ENCODE measurements around the gene CDCA8.

CDCA8 gene

DNA sequence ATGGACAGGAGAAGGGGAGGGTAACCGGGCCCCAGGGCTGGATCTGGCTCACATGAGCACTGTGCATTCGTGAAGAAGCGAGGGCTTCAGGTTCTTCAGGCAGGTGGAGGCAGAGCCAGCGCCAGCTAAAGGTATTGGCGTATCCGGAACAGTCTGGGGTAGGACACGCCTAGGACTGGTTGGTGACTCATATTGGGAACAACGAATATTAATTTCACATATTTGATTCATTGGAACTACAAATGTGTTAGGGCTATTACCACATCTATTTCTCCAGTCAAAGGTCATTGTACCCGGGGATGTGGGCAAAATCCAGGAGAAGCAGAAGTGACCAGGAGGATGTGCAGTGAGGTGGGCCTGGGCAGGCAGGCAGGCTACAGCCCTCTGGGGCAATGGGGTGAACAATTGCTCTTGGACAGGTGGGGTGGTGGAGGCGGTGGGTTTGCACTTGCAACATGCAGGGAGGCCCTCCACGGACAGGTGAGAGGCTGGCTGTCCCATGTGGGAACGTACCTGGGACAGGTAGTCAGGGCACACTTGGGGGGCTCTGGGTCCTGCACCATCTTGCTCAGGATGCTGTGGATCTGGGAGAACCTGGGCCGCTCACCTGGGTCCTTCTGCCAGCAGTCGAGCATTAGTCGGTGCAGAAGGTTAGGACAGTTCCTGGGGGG lies 26.7 kb downstream of the CDCA8 start:
- Mint-ChIP-seq H3K9me3 (no peaks in the 10 kb centered on the region), H3K4me1 (no peaks in the 10 kb centered on the region), H3K36me3 (no peaks in the 10 kb centered on the region), H3K4me3 (no peak overlapping the region), H3K27ac (no peak overlapping the region)
- no peak for ATAC-seq
- DNase-seq (ENCODE audit: low spot score in 2 of 2): no peak

DNA sequence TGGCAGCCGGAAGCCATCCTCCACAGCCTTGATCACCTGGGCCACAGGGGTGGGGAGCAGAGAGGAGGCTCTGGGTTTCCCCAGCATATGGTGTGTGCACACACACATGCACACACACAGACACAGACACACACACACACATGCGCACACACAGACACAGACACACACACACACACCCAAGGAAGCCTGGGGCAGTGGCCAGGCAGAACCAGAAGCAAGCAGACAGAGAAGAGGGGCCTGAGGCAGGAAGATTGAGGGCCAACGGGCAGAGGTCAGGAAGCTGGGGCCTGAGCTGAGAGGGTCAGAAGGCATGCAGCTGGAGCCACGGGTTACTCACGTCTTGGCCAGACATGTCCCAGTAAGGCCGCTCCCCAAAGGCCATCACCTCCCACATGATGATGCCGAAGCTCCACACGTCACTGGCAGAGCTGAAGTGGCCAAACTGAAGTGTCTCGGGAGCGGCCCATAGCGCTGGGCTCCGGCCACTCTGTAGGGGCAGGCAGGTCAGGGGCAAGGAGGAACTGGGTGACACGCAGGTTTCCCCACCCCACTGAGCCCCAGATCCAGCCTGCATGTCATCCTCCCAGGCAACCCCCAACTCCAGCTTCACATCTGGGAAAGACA lies 27.4 kb downstream of the CDCA8 start:
- no peak overlapping the region for H3K27ac Mint-ChIP-seq
- H3K4me3 Mint-ChIP-seq: no peak overlapping the region
- ATAC-seq (no peak), DNase-seq (ENCODE audit: low spot score in 2 of 2) (no peak)
- H3K4me1 Mint-ChIP-seq: no peaks in the 10 kb centered on the region
- no peaks in the 10 kb centered on the region for H3K9me3 Mint-ChIP-seq
- H3K36me3 Mint-ChIP-seq: no peaks in the 10 kb centered on the region

DNA sequence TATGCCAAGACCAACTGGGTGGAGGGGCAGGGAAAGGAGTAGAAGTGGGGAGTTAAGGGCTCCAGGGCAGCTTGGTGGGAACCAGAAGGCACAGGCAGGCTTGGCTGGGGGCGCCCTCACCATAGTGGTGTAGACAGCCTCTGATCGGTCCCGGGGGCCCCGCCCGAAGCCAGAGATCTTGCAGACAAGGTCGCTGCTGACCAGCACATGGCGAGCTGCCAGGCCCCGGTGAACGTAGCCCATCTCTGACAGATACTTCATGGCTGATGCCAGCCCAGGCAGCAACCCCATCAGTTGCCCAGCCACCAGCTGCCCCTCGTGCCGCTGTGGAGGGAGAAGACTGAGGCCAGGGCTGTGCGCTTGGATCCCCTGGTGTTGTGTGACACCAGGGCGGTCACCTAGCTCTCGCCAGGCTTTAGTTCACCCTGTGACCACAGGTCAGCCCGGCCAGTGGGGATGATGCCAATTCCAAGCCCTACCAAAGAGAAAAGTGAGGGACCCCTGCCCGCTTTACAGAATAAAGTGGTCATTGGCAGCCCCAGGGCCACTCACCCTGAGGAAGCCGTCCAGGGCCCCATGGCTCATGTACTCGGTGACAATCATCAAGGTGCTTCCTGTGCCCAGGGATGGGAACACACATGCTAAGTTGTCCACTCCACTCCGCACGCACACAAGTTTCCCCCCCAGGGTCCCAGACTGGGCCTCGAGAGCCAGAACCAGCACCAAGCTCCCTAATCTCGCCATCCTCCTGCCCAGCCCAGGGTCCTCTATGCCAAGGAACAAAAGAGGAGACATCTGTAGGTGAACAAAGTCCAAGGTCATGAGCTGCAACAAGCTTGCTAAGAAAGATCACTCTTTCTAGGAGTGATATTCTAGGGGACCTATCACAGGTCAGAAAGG lies 28.2 kb downstream of the CDCA8 start:
- no peaks in the 10 kb centered on the region for H3K4me1 Mint-ChIP-seq
- H3K27ac Mint-ChIP-seq: no peak overlapping the region
- no peak overlapping the region for H3K4me3 Mint-ChIP-seq
- no peaks in the 10 kb centered on the region for H3K9me3 Mint-ChIP-seq
- no peak for DNase-seq (ENCODE audit: low spot score in 2 of 2)
- ATAC-seq: no peak
- no peaks in the 10 kb centered on the region for H3K36me3 Mint-ChIP-seq

DNA sequence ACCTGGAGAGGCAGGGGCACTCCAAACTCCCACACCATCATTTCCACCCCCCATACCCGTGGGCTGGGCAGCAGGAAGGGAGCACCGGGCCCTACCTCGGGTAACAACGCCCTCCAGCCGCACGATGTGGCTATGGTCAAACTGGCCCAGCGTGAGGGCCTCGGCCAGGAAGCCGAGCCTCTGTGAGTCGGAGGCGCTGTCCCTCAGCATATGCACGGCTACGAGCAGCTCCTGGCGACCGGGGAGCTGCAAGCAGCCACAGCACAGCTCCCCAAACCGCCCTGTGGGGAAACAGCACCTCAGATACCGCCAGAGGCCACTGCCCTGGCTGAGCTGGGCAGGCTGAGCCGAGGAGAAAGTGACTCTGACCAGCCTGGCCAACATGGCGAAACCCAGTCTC lies 29.2 kb downstream of the CDCA8 start:
- no peaks in the 10 kb centered on the region for H3K36me3 Mint-ChIP-seq
- no peaks in the 10 kb centered on the region for H3K4me1 Mint-ChIP-seq

DNA sequence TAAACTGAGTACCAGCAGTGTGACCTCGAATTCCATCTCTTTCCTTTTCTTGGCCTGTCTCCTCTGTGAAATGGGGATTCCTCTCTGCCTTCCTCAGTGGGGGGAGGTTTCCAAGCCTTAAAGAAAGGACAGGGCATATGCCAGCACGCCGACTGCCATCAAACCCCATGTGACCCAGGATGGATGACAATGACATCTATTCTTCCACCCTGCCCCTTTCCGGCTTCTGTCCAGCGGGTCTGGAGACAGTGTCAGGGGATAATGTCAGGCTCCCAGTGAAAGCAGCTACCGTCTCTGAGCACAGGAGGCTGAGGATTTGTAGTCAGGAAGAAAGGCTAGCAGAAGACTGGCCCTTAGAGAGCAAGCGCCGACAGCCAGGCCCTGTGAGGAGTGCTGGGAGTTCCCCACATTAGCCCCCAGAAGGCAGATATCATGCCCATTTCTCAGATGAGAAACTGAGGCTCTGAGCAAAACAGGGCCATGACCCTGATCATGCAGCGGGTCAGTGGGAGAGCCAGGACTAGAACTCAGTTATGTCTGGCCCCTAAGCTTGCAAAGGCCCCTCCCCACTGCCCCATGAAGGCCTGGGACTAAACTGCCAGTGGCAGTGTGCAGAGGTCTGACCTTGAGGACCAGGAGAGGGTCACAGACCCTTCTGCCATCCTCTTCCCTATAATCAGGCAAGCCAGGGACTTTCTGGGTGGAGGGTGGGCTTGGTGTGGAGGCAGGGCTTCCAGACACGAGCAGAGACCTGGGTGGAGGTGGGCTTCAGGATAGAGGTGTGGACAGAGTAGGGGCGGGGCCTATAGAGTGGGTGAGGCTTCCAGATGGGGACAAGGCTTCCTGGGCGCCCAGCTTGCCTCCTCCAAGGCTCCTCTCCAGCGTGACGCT lies 30.1 kb downstream of the CDCA8 start:
- Mint-ChIP-seq H3K4me1 (no peaks in the 10 kb centered on the region), H3K9me3 (no peaks in the 10 kb centered on the region), H3K4me3 (no peak overlapping the region), H3K36me3 (no peaks in the 10 kb centered on the region), H3K27ac (no peak overlapping the region)
- no peak for ATAC-seq
- no peak for DNase-seq (ENCODE audit: low spot score in 2 of 2)

More for the DNA sequence above, 29.2 kb downstream of the CDCA8 start:
- no peak overlapping the region for H3K4me3 Mint-ChIP-seq
- H3K27ac Mint-ChIP-seq: no peak overlapping the region
- H3K9me3 Mint-ChIP-seq: no peaks in the 10 kb centered on the region
- DNase-seq (ENCODE audit: low spot score in 2 of 2) (no peak), ATAC-seq (no peak)

- Mint-ChIP-seq H3K4me1 (no peaks in the 10 kb centered on the region), H3K27ac (no peak overlapping the region), H3K4me3 (no peak overlapping the region), H3K36me3 (no peaks in the 10 kb centered on the region), H3K9me3 (no peaks in the 10 kb centered on the region)
- DNase-seq (ENCODE audit: low spot score in 2 of 2): no peak
- no peak for ATAC-seq
These were observed 30.7 kb downstream of the CDCA8 start for GRCh38 chr1:37723072-37723389.

DNA sequence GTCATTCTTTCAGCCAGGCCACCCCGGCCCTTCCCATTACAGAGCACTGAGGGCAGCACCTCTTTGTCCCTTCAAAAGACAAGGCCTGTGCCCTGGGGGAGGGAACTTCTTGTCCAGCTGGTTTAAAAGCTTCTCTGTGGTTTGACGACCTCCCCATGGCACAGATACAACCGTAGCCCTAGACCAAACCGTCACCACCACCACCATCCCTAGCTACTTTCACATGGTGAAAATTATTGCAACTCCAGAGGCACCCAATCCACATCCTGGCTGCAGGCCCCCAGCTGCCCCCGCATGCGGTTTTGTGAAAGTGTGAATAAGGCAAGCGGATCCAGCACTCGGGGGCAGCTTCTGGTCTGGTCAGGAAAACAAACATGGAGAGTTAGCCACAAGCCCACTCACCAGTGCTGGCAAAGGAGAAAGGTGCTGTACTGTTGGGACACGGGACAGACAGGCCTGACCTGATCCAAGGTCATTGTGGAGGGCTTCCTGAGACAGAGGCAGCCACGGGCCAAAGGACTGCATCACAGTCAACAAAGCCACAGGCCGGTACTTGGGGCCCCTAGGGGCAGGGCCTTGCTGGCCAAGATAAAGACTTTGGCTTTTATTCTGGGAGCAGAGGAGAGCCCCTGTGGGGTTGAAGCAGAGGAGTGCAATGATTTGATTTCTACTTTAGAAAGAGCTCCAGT lies 31.2 kb downstream of the CDCA8 start:
- no peak overlapping the region for H3K4me3 Mint-ChIP-seq
- H3K4me1 Mint-ChIP-seq: no peaks in the 10 kb centered on the region
- H3K36me3 Mint-ChIP-seq: no peaks in the 10 kb centered on the region
- H3K9me3 Mint-ChIP-seq: no peaks in the 10 kb centered on the region
- no peak for ATAC-seq
- H3K27ac Mint-ChIP-seq: peak overlapping the region; percentile 23
- no peak for DNase-seq (ENCODE audit: low spot score in 2 of 2)

- Mint-ChIP-seq H3K4me3 (no peak overlapping the region), H3K27ac (no peak overlapping the region), H3K36me3 (no peaks in the 10 kb centered on the region), H3K9me3 (no peaks in the 10 kb centered on the region), H3K4me1 (no peaks in the 10 kb centered on the region)
- ATAC-seq (no peak), DNase-seq (ENCODE audit: low spot score in 2 of 2) (no peak)
These were observed 32.3 kb downstream of the CDCA8 start for GRCh38 chr1:37724575-37724974.

DNA sequence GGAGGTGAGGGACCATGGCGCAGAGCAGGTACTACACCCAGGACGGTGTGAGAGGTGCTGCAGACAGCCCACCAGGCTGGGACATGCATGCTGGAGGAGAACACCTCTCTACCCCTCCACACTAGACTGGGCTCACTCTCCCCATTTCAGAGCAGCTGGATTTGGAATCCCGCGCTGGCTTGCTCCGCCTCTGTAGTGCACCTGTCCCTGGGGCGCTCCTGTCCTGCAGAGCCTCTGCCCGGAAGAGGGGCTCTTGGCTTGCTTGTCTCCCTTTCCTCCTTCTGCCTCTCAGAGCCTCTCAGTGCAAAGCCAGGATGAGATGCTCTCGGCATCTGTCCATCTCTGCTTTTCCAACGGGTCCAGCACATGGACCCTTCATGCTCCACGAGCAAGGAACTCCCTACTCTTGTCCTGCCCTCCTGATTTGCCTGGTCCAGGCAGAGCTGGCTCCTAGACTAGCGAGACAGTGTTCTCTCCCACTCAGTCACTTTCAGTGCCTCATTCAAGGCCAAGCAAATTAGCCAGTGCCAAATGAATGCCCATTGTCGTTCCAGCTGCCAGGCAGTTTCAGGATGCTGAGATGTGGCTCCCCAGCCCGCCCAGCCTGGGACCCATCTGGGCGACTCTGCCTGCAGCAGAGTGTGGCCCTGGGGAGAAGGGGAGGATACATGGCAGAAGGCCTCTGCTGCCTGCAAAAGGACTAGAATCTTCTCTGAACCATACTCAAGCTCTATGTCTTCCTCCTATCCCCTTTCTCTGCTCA lies 33.7 kb downstream of the CDCA8 start:
- no peak for DNase-seq (ENCODE audit: low spot score in 2 of 2)
- Mint-ChIP-seq H3K36me3 (no peaks in the 10 kb centered on the region), H3K4me3 (no peak overlapping the region), H3K27ac (peak overlapping the region; percentile 27), H3K9me3 (no peaks in the 10 kb centered on the region), H3K4me1 (no peaks in the 10 kb centered on the region)
- ATAC-seq: no peak

DNA sequence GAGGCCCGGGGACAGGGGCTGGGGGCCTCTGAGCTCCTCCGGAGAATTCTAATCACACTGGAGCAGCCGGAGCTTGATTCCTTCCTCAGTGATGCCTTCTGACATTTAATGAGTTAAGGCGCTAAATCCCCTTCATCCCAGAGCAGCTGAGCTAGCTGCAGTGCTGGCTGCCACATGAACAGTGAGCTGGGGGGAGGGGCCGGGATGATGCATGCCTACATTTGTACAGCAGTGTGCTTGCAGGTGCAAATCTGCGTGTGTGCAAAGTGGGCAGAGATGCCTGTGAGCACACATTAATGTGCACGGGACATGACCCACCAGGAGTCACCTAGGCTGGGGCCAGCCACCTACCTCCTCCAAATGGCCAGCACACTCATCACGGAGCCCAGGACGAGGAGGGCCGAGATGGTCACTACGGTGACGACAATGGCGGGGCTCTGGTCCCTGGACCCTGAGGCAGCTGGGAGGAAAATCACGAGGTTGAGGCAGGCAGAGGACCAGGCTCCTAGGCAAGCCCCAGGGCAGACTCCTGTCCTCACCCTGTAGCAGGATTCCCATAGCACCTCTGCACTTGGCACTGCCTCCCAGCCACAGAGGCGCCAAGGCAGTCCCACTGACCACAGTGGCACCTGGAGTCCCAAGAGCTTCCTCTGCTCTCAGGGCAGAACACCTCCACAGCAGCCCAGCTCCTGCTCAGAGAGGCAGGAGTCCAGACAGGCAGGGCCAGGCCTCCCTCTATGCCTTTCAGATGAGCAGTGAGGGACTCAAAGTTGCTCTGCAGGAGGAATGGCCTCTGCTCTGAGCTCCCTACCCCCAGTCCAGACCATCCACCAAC lies 34.7 kb downstream of the CDCA8 start:
- Mint-ChIP-seq H3K9me3 (no peaks in the 10 kb centered on the region), H3K27ac (peak overlapping the region; percentile 27), H3K36me3 (no peaks in the 10 kb centered on the region), H3K4me1 (no peaks in the 10 kb centered on the region), H3K4me3 (no peak overlapping the region)
- no peak for ATAC-seq
- DNase-seq (ENCODE audit: low spot score in 2 of 2): no peak

GRCh38 chr1:37728416-37728815 lies 36.1 kb downstream of the CDCA8 start:
- DNase-seq (ENCODE audit: low spot score in 2 of 2): no peak
- Mint-ChIP-seq H3K4me1 (no peaks in the 10 kb centered on the region), H3K27ac (no peak overlapping the region), H3K9me3 (no peaks in the 10 kb centered on the region), H3K4me3 (no peak overlapping the region), H3K36me3 (no peaks in the 10 kb centered on the region)
- ATAC-seq: no peak

- Mint-ChIP-seq H3K27ac (peak overlapping the region; percentile 4), H3K36me3 (no peaks in the 10 kb centered on the region), H3K9me3 (no peaks in the 10 kb centered on the region), H3K4me3 (no peak overlapping the region), H3K4me1 (no peaks in the 10 kb centered on the region)
- DNase-seq (ENCODE audit: low spot score in 2 of 2): no peak
- ATAC-seq: no peak
These were observed 38.1 kb downstream of the CDCA8 start for GRCh38 chr1:37730376-37730775.

DNA sequence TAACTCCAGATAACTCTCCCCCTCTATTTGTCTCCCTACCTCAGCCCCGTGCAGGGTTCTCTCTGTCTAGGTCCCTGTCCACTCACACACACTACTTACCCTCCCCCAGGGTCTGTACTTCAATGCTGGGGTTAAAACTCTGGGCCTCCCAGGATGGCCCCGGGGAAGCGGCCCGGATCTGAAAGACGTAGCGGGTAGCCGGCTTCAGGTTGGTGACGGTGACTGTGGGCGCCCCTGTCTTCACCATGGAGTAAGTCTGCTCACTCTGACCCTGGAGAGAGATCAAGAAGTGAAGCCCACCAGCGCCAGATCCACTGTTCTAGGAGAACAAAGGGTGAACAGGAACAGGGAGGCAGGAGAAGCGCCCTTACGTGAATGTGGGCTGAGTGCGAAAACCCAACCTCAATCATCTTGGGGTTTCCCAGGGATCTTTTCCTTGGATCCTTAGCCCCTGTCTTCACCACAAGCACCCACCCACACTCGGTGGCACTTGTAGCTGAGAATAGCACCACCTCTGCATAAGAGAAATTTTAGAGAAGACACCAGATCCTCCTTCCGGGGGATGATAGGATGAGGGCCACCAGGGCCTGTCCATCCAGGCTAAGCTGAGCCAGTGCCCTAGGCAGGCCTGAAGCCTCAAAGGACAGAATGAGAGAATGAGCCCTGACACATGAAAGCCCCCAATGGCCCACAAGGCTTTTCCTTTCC lies 39.1 kb downstream of the CDCA8 start:
- Mint-ChIP-seq H3K4me1 (no peaks in the 10 kb centered on the region), H3K9me3 (no peaks in the 10 kb centered on the region), H3K36me3 (no peaks in the 10 kb centered on the region), H3K27ac (no peak overlapping the region), H3K4me3 (no peak overlapping the region)
- DNase-seq (ENCODE audit: low spot score in 2 of 2) (no peak), ATAC-seq (no peak)
